ENCODE measurements around the gene LRBA.

- TF ChIP-seq CTCF (IDR thresholded peaks at IDR 0.05; ENCODE audit: low read depth, low read length, missing input control) (no peak), TAF1 (conservative IDR thresholded peaks at IDR 0.05) (no peak), SP1 (IDR thresholded peaks at IDR 0.05) (no peak), GABPA (IDR thresholded peaks at IDR 0.05 in 1 of 2, conservative IDR thresholded peaks at IDR 0.05 in 1 of 2) (no peak), EGR1 (IDR thresholded peaks at IDR 0.05; ENCODE audit: low read depth in 2 of 2) (no peak), RAD21 (IDR thresholded peaks at IDR 0.05) (no peak)
- TF ChIP-seq, protein P1, sequence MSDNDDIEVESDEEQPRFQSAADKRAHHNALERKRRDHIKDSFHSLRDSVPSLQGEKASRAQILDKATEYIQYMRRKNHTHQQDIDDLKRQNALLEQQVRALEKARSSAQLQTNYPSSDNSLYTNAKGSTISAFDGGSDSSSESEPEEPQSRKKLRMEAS (IDR thresholded peaks at IDR 0.05) = no peak
- TF ChIP-seq, protein P2, sequence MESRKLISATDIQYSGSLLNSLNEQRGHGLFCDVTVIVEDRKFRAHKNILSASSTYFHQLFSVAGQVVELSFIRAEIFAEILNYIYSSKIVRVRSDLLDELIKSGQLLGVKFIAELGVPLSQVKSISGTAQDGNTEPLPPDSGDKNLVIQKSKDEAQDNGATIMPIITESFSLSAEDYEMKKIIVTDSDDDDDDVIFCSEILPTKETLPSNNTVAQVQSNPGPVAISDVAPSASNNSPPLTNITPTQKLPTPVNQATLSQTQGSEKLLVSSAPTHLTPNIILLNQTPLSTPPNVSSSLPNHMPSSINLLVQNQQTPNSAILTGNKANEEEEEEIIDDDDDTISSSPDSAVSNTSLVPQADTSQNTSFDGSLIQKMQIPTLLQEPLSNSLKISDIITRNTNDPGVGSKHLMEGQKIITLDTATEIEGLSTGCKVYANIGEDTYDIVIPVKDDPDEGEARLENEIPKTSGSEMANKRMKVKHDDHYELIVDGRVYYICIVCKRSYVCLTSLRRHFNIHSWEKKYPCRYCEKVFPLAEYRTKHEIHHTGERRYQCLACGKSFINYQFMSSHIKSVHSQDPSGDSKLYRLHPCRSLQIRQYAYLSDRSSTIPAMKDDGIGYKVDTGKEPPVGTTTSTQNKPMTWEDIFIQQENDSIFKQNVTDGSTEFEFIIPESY (IDR thresholded peaks at IDR 0.05) = no peak
- TF ChIP-seq, protein P3, sequence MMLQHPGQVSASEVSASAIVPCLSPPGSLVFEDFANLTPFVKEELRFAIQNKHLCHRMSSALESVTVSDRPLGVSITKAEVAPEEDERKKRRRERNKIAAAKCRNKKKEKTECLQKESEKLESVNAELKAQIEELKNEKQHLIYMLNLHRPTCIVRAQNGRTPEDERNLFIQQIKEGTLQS (IDR thresholded peaks at IDR 0.05) = no peak
Measured at GRCh38 chr4:150949342-150949741, 65.7 kb downstream of the LRBA start.

Data from liver (tissue), 3 donors.